SH-SY5Y (cell line): ENCODE data around the gene STPG4.

Experiments
- GATA2 ChIP-seq: IDR thresholded peaks from 2 replicates; pipeline ENCODE4 v1.6.1; 2011; ENCODE audit warnings: mild to moderate bottlenecking, low read depth, low read length
- GATA3 ChIP-seq: IDR thresholded peaks from 2 replicates; pipeline ENCODE4 v1.6.1; 2011; ENCODE audit warnings: low read depth, mild to moderate bottlenecking, low read length, moderate library complexity

DNA sequence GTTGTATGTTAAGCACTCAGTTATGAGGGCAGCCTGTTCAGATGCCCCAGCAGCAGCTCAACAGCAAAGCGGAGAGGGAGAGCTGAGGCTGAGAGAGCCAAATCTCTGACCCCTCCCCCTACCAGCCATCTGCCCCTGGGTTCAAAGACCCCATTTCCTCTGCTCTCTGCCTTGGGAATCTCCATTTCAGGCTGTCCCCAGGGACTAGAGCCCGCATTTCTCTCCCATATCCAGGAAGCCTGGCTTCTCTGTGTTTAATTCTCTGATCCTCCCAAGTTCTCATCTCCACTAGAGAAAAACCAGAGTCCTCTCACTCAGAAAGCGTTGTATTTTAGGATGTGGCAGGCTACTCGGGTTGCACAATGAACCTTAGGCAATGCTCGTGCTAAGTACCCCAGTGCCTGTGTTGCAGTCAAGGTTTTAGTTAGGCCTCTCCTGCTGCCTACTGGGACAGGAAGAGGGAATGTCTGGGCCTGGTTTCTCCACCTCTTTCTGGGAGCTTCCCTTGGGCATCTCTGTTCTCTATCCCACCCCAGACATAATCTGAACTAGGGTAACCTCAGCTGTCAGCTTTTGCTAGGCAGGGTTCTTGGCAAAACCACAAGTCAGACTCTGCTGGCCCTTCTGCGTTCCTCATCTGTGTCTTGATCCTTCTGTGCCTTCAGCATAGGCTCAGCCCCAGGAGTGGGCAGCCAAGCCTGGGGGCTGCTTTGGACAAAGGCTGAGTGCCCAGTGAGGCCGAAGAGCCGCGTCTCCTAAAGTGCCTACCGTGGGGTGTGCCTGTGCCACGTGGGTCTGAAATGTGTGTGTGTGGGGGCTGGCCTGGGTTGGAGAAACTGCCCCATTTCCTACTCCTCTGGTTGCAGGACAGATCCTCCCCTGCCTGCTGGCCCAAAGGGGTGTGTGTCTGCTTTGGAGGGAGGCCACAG, 96.8 kb downstream of the STPG4 start:
- TF ChIP-seq GATA2: no peak
- TF ChIP-seq GATA3: no peak
